GM18858 (cell line): ENCODE measurements around the gene CAMK1D.

ENCODE experiments used
- ATAC-seq: cut with Tn5 transposase; IDR thresholded peaks from one replicate; pipeline ENCODE4 v1.9.1; 2021; ENCODE audit not compliant: unreplicated experiment

Gene CAMK1D

GRCh38 chr10:12397941-12398340 is 48.6 kb downstream of the CAMK1D start:
- no peak for ATAC-seq

GRCh38 chr10:12400266-12400931 is 51.1 kb downstream of the CAMK1D start:
- no peak for ATAC-seq

GRCh38 chr10:12401466-12401865 is 52.1 kb downstream of the CAMK1D start:
- no peak for ATAC-seq

- no peak for ATAC-seq
These were observed 53.8 kb downstream of the CAMK1D start for GRCh38 chr10:12403119-12403518.

DNA sequence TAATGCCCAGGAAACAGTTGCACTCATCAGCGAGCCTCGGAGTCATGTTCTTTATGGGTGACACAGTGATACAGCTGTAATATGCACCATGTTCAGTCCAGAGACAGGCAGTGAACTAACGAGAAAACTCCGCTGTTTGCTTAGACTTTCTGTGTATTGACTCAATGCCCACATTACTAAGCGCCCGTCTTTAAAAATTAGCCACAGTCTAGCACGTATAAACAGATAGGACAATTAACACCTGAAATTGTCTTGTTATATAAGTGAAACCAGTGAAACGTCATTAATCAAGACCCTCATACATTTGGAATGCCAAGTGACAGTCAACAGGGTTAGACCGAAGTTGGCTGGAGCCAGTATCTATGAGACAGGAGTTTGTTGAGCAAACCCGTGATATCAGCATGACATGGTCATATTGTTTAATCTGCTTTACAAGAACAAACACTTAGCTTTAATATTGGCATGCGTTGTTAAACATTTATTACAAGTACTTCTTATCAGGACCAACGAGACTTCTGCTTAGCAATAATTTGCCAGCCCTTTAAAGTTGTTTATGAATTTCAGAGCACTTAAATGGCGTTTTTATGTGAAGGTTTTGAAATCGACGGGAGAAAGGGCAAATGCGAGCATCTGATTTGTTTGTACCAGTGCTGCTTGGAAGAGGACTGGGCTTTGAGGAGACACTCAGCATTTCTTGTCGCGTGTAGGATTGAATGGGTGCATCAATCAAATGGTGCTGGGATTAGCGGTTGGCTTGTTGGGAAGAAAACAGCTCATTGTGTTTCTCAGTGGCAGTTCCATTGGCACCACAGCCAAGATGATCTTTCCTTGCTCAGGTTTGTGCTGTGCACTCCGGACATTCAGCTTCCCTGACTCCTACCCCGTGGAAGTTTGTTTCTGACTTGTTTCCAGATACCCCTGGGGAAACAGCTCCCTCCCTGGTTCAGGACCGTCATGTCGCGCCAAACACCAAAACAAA is 56.3 kb downstream of the CAMK1D start:
- ATAC-seq = no peak

DNA sequence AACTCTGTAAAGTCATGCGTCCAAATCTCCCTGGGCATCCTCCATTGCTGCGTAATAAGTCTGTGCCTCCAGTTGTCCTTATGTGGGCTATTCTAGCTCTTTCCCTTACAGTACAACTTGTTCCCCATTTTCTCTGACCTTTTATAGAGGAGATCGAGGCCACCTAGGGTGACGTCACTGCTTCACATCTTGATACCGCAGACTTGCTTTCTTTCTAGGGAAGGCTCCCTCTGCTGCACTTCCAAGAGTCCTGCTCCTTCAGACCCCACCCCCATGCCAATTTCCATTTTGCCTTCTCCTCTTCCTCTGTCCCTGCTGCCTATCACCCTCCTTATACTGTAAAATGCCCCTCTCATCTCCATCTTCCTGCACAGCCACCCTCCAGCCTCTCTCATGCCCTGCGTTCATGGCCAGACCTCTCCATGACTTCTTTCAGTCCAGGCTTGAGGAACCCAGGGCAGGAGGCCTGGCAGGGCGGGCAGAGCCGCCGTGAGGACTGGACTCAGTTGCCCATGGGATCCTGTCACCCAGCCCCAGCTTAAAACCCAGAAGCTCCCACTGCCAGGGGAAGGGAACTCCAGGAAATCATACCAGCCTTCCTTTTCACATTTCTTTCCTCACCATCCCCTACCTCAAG is 57.5 kb downstream of the CAMK1D start:
- no peak for ATAC-seq

GRCh38 chr10:12408472-12408871 is 59.1 kb downstream of the CAMK1D start:
- no peak for ATAC-seq

DNA sequence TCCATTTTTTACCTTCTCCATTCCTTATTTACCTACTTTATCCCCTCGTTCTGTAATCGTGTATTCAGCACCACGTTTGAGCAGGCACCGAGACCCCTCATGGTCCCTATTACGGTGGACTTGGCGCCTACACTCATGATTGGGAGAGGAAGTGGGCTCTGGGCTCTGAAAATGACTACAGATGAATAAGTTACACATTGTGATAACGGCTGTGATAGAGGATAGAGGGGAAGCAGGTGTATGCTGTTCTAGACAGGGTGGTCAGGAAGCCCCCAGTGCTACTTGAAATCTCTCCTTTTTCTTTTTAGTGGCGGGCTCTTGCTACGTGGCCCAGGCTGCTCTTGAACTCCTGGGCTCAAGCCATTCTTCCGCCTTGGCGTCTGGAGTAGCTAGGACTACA is 59.8 kb downstream of the CAMK1D start:
- no peak for ATAC-seq

DNA sequence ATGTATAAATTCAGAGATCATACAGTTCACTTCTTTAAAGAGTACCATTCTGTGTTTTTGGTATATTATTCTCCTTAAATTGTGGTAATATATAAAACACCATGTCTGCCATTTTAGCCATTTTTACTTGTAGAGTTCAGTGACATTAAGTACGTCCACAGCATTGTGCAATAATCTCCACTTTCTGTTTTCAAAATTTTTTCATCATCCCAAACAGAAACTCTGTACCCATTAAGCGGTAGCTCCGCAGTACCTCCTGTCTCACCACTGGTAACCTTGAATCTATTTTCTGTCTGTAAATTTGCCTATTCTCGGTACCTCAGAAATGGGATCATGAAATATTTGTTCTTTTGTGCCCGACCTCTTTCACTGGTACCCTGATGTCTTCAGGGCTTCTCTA is 60.3 kb downstream of the CAMK1D start:
- no peak for ATAC-seq

DNA sequence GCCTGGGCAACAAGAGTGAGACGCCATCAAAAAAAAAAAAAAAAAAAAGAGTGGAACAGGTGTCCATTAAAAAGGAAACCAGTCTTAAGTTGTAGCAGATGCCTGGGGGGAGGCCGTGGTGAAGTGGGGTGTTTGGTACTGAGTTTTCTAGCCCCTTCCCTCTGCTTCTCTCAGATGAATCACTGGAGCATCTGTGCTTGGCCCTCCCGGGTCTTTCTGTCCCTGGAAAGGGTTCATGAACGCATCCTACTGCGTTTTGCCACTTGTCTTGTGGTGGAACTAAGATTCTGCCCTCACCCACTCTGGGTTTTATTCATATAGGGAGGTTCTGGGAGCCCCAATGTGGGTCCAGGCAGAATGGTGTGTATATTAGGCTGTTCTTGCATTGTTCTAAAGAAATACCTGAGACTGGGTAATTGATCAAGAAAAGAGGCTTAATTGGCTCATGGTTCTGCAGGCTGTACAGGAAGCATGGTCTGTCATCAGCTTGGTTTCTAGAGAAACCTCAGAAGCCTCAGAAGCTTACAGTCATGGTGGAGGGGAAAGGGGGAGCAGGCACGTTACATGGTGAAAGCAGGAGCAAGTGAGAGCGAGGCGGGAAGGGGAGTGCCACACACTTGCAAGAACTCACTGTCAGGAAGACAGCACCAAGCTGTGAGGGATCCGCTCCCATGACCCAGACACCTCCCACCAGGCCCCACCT is 63.5 kb downstream of the CAMK1D start:
- no peak for ATAC-seq

GRCh38 chr10:12413369-12413711 is 64.0 kb downstream of the CAMK1D start:
- ATAC-seq = no peak

DNA sequence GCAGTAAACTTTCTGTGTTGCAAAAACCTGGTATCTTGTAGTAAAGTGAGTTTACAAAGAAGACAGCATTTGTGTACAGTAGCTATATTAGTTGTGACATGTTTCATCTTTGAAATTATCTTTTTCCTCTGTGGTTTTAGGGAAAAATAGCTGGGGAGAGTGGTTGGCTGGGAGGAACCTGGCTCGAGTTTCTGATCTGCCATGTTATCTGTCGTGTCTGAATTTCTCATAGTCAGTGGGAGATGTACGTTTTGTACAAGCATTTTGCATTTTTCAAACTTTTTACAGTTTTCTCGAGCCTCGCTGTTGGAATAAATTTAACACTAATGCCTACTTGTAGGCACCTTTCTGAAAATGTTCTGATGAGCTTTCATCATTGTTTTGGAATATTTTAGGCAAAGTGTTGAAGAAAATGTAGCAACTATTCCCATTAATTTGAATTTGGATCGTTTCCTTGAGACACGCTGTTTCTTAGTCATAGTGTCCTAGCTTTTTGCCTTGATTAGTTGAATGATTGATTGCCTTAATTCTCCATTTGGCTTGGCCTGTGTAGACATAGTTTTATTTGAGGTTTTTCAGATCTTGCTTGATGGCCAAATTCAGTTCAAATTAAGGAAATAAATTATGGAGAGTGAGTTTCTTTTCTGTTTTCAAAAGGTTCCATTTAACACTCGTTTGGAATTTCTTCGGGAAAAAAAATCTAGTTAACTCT is 65.1 kb downstream of the CAMK1D start:
- ATAC-seq = no peak

DNA sequence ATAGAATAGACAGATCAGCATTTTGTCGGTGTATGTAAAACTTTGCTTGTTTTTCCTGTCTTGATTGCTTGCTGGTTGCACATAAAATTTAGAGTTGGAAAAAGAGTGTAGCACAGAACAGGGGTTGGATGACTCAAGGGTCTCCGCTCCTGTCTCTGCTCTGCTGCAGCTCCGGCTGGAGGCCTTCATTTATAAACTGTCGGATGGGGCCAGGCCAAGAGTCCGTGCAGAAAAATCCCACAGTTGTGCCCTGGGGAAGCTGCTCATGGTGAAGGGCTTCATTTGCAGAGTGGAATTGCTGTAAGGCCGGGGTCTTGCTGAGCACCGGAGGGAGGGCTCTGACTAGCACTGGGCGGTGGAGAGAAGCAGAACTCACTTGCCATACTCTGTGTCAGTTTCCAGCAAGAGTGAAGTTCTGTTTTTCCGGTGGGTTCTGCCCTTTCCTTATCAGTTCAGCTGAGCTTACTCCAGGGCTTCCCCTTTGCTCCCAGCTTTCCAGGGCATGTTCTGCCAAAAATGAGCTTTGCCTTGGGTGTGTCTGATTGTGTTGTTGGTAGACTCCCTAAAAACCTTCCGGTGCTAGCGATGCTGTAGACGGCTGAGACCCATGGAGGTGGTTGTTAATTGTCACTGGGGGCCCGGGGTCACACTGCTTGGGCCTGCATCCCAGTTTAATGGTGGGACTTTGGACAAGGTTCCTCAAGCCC is 67.2 kb downstream of the CAMK1D start:
- ATAC-seq = no peak

DNA sequence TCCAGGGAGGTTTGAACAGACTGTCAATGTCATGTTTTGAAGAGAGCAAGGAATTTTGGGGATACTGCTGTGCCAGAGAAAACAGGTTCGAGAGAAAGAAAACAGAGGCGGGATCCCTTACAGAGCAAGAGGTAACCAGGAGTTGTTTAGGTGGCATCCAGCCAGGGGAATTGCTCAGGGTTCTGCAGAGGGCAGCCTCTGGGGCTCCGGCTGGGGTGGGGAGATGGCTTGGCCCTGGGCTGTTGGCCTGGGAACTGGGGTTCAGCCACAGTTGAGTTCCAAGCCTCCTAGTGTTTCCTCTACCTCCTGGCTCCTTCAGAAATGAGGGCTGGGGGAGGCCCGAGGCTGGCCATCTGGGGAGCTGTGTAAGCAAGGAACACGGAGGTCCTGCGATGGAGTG is 68.0 kb downstream of the CAMK1D start:
- no peak for ATAC-seq

DNA sequence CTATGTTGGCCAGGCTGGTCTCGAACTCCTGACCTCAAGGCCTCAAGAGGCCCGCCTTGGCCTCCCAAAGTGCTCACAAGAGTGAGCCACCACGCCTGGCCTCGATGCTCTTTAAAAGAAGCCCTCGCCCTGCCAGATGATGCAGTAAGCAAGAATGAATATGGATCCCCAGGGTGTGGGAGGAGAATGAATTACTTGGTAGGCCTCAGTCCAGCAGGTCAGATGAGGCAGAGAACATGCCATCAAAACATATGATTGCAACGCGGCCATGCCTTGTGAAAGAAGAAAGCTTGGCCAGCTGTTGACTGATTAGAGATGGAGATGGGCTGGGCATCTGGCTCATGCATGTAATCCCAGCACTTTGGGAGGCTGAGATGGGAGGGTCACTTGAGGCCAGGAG is 68.7 kb downstream of the CAMK1D start:
- ATAC-seq = no peak

GRCh38 chr10:12418725-12419261 is 69.4 kb downstream of the CAMK1D start:
- ATAC-seq = no peak

DNA sequence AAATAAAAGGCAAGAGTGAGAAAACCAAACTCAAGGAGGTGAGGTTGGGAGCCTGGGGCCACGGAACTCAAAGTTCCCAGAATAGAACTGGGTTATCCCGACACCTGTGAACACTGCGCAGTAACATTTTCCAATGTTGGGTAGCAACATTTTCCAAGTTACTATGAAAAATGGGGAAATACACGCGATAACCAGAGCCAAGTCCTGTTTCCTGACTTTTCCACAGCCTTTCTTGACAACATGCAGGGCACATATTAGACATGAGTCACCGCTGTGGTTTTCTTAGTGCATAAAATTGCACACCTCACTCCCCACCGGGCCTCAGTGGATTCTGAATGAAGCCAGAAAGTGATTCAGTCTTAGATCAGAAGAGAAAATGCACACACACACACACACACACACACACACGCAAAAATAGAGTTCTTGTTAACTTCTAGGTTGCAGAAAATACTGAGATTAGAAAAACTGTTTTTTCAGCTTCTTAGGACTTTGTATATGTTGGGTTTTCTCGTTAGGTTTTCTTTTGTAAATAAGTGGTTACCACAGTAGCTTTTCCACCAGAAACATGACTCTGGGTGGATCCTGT is 70.0 kb downstream of the CAMK1D start:
- no peak for ATAC-seq

DNA sequence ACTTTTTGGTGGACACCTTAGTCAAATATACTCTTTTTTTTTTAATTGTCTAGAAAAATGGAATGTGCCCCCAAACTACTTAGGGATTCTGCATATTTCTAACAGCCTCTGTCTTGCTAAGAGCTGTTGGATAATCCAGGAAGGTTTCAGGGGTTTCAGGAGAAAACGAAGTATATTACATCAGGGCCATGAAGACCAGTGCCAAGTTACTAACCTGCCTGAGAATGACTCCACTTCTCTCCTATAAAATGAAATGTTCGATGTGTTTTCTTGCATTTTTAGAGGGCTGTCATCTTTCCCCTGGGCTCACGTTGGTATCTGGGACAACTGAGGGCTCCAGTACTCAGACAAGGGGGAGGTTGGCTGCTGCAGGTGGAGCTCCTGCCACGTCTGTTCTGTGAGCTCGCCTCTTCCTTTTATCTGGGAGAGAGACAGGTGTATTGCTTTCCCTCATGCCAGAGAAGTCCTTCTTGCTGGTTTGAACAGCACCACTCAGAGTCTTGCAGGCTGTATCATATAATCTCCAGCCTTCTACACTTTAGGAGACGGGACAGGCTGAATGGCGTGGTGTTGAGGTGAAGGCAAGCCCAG is 71.3 kb downstream of the CAMK1D start:
- no peak for ATAC-seq

- ATAC-seq = no peak
These were observed 72.8 kb downstream of the CAMK1D start for GRCh38 chr10:12422189-12422588.
